Endothelial cell of umbilical vein (primary cell): Measurements from ENCODE around the gene TMPRSS13.

Experiments used
- POLR2A ChIP-seq: IDR thresholded peaks from 2 replicates; pipeline ENCODE4 v1.6.1; 2012; ENCODE audit warnings: low read depth, mild to moderate bottlenecking, control low read depth, low read length
- TF ChIP-seq, protein P1 (sequence below): IDR thresholded peaks from 2 replicates; pipeline ENCODE4 v1.6.1; 2011; ENCODE audit not compliant: insufficient read depth, insufficient read length

DNA sequence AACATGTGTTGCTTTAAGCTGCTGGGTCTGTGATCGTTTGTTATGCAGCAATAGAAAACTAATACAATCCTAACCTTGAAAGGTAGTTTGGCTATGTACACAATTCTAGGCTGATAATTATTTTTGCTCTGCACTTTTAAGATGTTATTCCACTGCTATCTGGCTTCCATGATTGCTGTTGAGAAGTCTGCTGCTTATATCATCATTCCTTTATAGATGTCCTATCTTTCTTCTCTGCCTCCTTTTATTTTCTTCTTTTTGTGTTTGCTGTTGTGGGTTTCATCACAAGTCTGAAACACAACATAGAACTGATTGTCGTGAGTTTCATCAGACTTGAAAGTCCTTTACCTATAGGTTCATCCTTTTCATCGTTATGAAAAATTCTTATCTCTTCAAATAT is 76.9 kb downstream of the TMPRSS13 start:
- TF ChIP-seq POLR2A, result no peak
- TF ChIP-seq, protein P1, sequence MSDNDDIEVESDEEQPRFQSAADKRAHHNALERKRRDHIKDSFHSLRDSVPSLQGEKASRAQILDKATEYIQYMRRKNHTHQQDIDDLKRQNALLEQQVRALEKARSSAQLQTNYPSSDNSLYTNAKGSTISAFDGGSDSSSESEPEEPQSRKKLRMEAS, result no peak
